Fibroblast of skin of scalp (primary cell): ENCODE results near the gene KRTAP5-10.
"Not testable (repeated sequence)": the region's sequence is repeated elsewhere in the genome, so short reads cannot be mapped to it uniquely, and the experiment has no call there.

ENCODE experiments used
- DNase-seq: peaks from one replicate; pipeline ENCODE4 v3.0.0-alpha.2; 2013

KRTAP5-10 gene

GRCh38 chr11:71574418-71574817 is 9.1 kb downstream of the KRTAP5-10 start:
- DNase-seq, result no peak

GRCh38 chr11:71575723-71576424 is 10.5 kb downstream of the KRTAP5-10 start:
- DNase-seq, result no peak

- not testable (repeated sequence) for DNase-seq
Measured at GRCh38 chr11:71576688-71577465, 11.5 kb downstream of the KRTAP5-10 start.

GRCh38 chr11:71577469-71578004 is 12.2 kb downstream of the KRTAP5-10 start:
- DNase-seq, result no peak

- DNase-seq, result not testable (repeated sequence)
Measured at GRCh38 chr11:71579513-71579912, 14.2 kb downstream of the KRTAP5-10 start.

GRCh38 chr11:71580057-71581003 is 15.0 kb downstream of the KRTAP5-10 start:
- DNase-seq, result peak; percentile 74

- no peak for DNase-seq
Measured at GRCh38 chr11:71581826-71582225, 16.5 kb downstream of the KRTAP5-10 start.

- no peak for DNase-seq
Measured at GRCh38 chr11:71582309-71582895, 17.0 kb downstream of the KRTAP5-10 start, which contains the start of gene KRTAP5-11. Gene KRTAP5-11 (minus strand): TSS chr11:71582875. CDS start chr11:71582837, 38 bp downstream.

- not testable (repeated sequence) for DNase-seq
Measured at GRCh38 chr11:71582969-71583368, 17.6 kb downstream of the KRTAP5-10 start.

- not testable (repeated sequence) for DNase-seq
Measured at GRCh38 chr11:71585673-71586072, 20.3 kb downstream of the KRTAP5-10 start.

- not testable (repeated sequence) for DNase-seq
Measured at GRCh38 chr11:71588314-71588713, 23.0 kb downstream of the KRTAP5-10 start.

GRCh38 chr11:71588822-71589545 is 23.6 kb downstream of the KRTAP5-10 start:
- not testable (repeated sequence) for DNase-seq

- DNase-seq, result not testable (repeated sequence)
Measured at GRCh38 chr11:71589546-71589920, 24.2 kb downstream of the KRTAP5-10 start.

- DNase-seq, result not testable (repeated sequence)
Measured at GRCh38 chr11:71603221-71603620, 37.9 kb downstream of the KRTAP5-10 start.

- not testable (repeated sequence) for DNase-seq
Measured at GRCh38 chr11:71604798-71605488, 39.6 kb downstream of the KRTAP5-10 start.

- not testable (repeated sequence) for DNase-seq
Measured at GRCh38 chr11:71606853-71607519, 41.6 kb downstream of the KRTAP5-10 start.

- not testable (repeated sequence) for DNase-seq
Measured at GRCh38 chr11:71607520-71608216, 42.3 kb downstream of the KRTAP5-10 start.

GRCh38 chr11:71608272-71608671 is 42.9 kb downstream of the KRTAP5-10 start:
- not testable (repeated sequence) for DNase-seq
